IMR-90 (cell line): ENCODE data around the gene CLK3. TPM values are rescaled to one million over a fixed set of nuclear protein-coding genes. Genes with fewer than 3 reads are reported as not detected.

Experiments
- ATAC-seq: fragments of 200-7000 bp; cut with Tn5 transposase; 2 replicates; pipeline ENCODE4 v1.9.1; 2020; ENCODE audit warnings: low read depth, mild to moderate bottlenecking, moderate library complexity
- BruUV-seq: library from RNA; stranded (reverse); fragments of 400-500 nt; replicated peaks from 2 replicates; lab custom pipeline; 2021; lab: Mats Ljungman, UMichigan
- CTCF ChIA-PET: fragments of 300-600 bp; formaldehyde crosslinking; extraction: SDS; loops from one replicate; lab custom pipeline; 2021; ENCODE audit warnings: antibody characterized with exemption; lab: Yijun Ruan, JAX
- POLR2A ChIA-PET: fragments of 300-600 bp; sonication (Branson Sonifier 250); formaldehyde crosslinking; loops from one replicate; lab custom pipeline; 2022; ENCODE audit warnings: antibody characterized with exemption; ENCODE audit not compliant: unreplicated experiment; lab: Charles Lee
- DNase-seq: peaks from one replicate; pipeline ENCODE4 v3.0.0; 2013
- H2AFZ ChIP-seq: replicated peaks from 2 replicates; pipeline ENCODE3; 2013; ENCODE audit warnings: low read length, mild to moderate bottlenecking; ENCODE audit not compliant: poor library complexity
- H2AK5ac ChIP-seq: 2 replicates; pipeline ENCODE4 v1.6.1; 2013; ENCODE audit warnings: low read depth, low read length, inconsistent platforms
- H2AK9ac ChIP-seq: replicated peaks from 2 replicates; pipeline ENCODE3; 2013; ENCODE audit warnings: mild to moderate bottlenecking, low read depth, low read length, moderate library complexity; ENCODE audit not compliant: poor library complexity
- H2BK120ac ChIP-seq: 2 replicates; pipeline ENCODE4 v1.6.1; 2013; ENCODE audit warnings: low read depth, low read length, inconsistent platforms
- H2BK15ac ChIP-seq: 3 replicates; pipeline ENCODE4 v1.6.1; 2013; ENCODE audit warnings: low read depth, low read length, inconsistent platforms
- H2BK20ac ChIP-seq: 2 replicates; pipeline ENCODE4 v1.6.1; 2013; ENCODE audit warnings: low read depth, mild to moderate bottlenecking, inconsistent platforms, low read length, moderate library complexity
- H2BK5ac ChIP-seq: 2 replicates; pipeline ENCODE4 v1.6.1; 2013; ENCODE audit warnings: mild to moderate bottlenecking, low read depth, low read length, inconsistent platforms; ENCODE audit not compliant: poor library complexity, severe bottlenecking
- H3K14ac ChIP-seq: replicated peaks from 2 replicates; pipeline ENCODE4 v1.6.1; 2013; ENCODE audit warnings: low read depth, low read length, inconsistent platforms
- H3K18ac ChIP-seq: 2 replicates; pipeline ENCODE4 v1.6.1; 2013; ENCODE audit warnings: low read depth, low read length, control low read depth
- H3K23ac ChIP-seq: 2 replicates; pipeline ENCODE4 v1.6.1; 2013; ENCODE audit warnings: low read depth, low read length, inconsistent platforms
- H3K27ac ChIP-seq: 2 replicates; pipeline ENCODE4 v1.5.1; 2013; ENCODE audit warnings: mild to moderate bottlenecking, control low read depth, low read length; ENCODE audit not compliant: insufficient read depth
- H3K27me3 ChIP-seq: 2 replicates; pipeline ENCODE4 v1.6.1; 2013; ENCODE audit warnings: low read length; ENCODE audit not compliant: control insufficient read depth, insufficient read depth
- H3K36me3 ChIP-seq: 2 replicates; pipeline ENCODE4 v1.6.1; 2013; ENCODE audit warnings: low read length, mixed read lengths; ENCODE audit not compliant: control insufficient read depth, insufficient read depth
- H3K4ac ChIP-seq: 2 replicates; pipeline ENCODE4 v1.6.1; 2013; ENCODE audit warnings: low read depth, low read length, inconsistent platforms
- H3K4me1 ChIP-seq: 2 replicates; pipeline ENCODE4 v1.6.1; 2013; ENCODE audit warnings: low read length, mixed read lengths; ENCODE audit not compliant: control insufficient read depth, insufficient read depth
- H3K4me2 ChIP-seq: 2 replicates; pipeline ENCODE4 v1.6.1; 2013; ENCODE audit warnings: low read depth, mild to moderate bottlenecking, control low read depth, low read length, moderate library complexity
- H3K4me3 ChIP-seq: 2 replicates; pipeline ENCODE4 v1.5.1; 2013; ENCODE audit warnings: low read depth, mild to moderate bottlenecking, control low read depth, low read length, moderate library complexity; ENCODE audit not compliant: insufficient read depth
- H3K56ac ChIP-seq: 2 replicates; pipeline ENCODE4 v1.6.1; 2013; ENCODE audit warnings: low read length, inconsistent platforms; ENCODE audit not compliant: insufficient read depth; ENCODE audit errors: extremely low read depth
- H3K79me1 ChIP-seq, 2 experiments: 2 replicates each; pipeline ENCODE4 v1.6.1; 2013; ENCODE audit warnings: low read length in 2 of 2, inconsistent platforms in 1 of 2, low read depth in 1 of 2
- H3K9ac ChIP-seq: 2 replicates; pipeline ENCODE4 v1.6.1; 2013; ENCODE audit warnings: low read depth, low read length, control low read depth
- H3K9me1 ChIP-seq: 2 replicates; pipeline ENCODE4 v1.6.1; 2013; ENCODE audit warnings: low read length, inconsistent platforms; ENCODE audit not compliant: insufficient read depth
- H3K9me3 ChIP-seq: 2 replicates; pipeline ENCODE4 v1.6.1; 2013; ENCODE audit warnings: low read length; ENCODE audit not compliant: control insufficient read depth, insufficient read depth
- H4K20me1 ChIP-seq: 2 replicates; pipeline ENCODE4 v1.6.1; 2013; ENCODE audit warnings: low read length, inconsistent platforms; ENCODE audit not compliant: insufficient read depth
- H4K5ac ChIP-seq: 2 replicates; pipeline ENCODE4 v1.6.1; 2013; ENCODE audit warnings: mild to moderate bottlenecking, low read depth, low read length, control low read depth
- H4K8ac ChIP-seq, 2 experiments: 2 replicates each; pipeline ENCODE4 v1.6.1; 2013; ENCODE audit warnings: low read depth in 2 of 2, low read length in 2 of 2, control low read depth in 1 of 2, inconsistent platforms in 1 of 2
- H4K91ac ChIP-seq: 2 replicates; pipeline ENCODE4 v1.6.1; 2013; ENCODE audit warnings: low read depth, low read length, inconsistent platforms; ENCODE audit not compliant: insufficient read depth
- BHLHE40 ChIP-seq: fragments of 150-350 bp; IDR thresholded peaks from 2 replicates; pipeline ENCODE4 v1.6.1; 2016; ENCODE audit warnings: mild to moderate bottlenecking, low read depth, low read length
- CEBPB ChIP-seq: IDR thresholded peaks from 2 replicates; pipeline ENCODE4 v1.6.1; 2012; ENCODE audit warnings: low read depth, low read length, improper control_type of control experiment
- CHD1 ChIP-seq: IDR thresholded peaks from 2 replicates; pipeline ENCODE4 v1.6.1; 2012; ENCODE audit warnings: low read depth, low read length, improper control_type of control experiment
- CTCF ChIP-seq: conservative IDR thresholded peaks from 2 replicates; pipeline ENCODE4 v1.5.1; 2012; ENCODE audit warnings: mild to moderate bottlenecking, low read depth, low read length, improper control_type of control experiment
- ELK1 ChIP-seq: fragments of 150-350 bp; IDR thresholded peaks from 2 replicates; pipeline ENCODE4 v1.6.1; 2016; ENCODE audit warnings: low read depth, mild to moderate bottlenecking, low read length, moderate library complexity, borderline replicate concordance
- FOS ChIP-seq: fragments of 150-350 bp; IDR thresholded peaks from 2 replicates; pipeline ENCODE4 v1.6.1; 2016; ENCODE audit warnings: low read depth, low read length
- MAFK ChIP-seq: IDR thresholded peaks from 2 replicates; pipeline ENCODE4 v1.6.1; 2012; ENCODE audit warnings: low read depth, low read length, improper control_type of control experiment
- MAZ ChIP-seq: IDR thresholded peaks from 2 replicates; pipeline ENCODE4 v1.6.1; 2012; ENCODE audit warnings: low read depth, mild to moderate bottlenecking, low read length, improper control_type of control experiment, moderate library complexity, borderline replicate concordance
- MXI1 ChIP-seq: IDR thresholded peaks from 2 replicates; pipeline ENCODE4 v1.6.1; 2012; ENCODE audit warnings: low read depth, mild to moderate bottlenecking, low read length, moderate library complexity, borderline replicate concordance
- NFE2L2 ChIP-seq: fragments of 150-350 bp; IDR thresholded peaks from 2 replicates; pipeline ENCODE4 v1.6.1; 2016; ENCODE audit warnings: low read depth, mild to moderate bottlenecking, low read length
- POLR2A ChIP-seq: IDR thresholded peaks from 2 replicates; pipeline ENCODE4 v1.6.1; 2012; ENCODE audit warnings: mild to moderate bottlenecking, low read depth, low read length
- RAD21 ChIP-seq: IDR thresholded peaks from 2 replicates; pipeline ENCODE4 v1.6.1; 2012; ENCODE audit warnings: low read length, improper control_type of control experiment
- RCOR1 ChIP-seq: IDR thresholded peaks from 2 replicates; pipeline ENCODE4 v1.6.1; 2012; ENCODE audit warnings: mild to moderate bottlenecking, low read length, improper control_type of control experiment; ENCODE audit not compliant: insufficient replicate concordance
- RFX5 ChIP-seq: IDR thresholded peaks from 2 replicates; pipeline ENCODE4 v1.8.0; 2012; ENCODE audit warnings: low read depth, mild to moderate bottlenecking, low read length, moderate library complexity
- SMC3 ChIP-seq: fragments of 150-350 bp; IDR thresholded peaks from 2 replicates; pipeline ENCODE4 v1.6.1; 2016; ENCODE audit warnings: low read depth, mild to moderate bottlenecking, antibody characterized with exemption, low read length, moderate library complexity
- USF2 ChIP-seq: fragments of 150-350 bp; IDR thresholded peaks from 2 replicates; pipeline ENCODE4 v1.6.1; 2017; ENCODE audit warnings: mild to moderate bottlenecking, antibody characterized with exemption, low read length, low read depth
- WGBS, 2 experiments: methylation state at CpG; one replicate each; pipeline versions ENCODE4 v1.1.5 to v1.1.7; 2013; ENCODE audit warnings: missing lambda C conversion rate in 2 of 2; ENCODE audit not compliant: insufficient read length in 1 of 2; ENCODE audit errors: extremely low coverage in 2 of 2; 5-methylcytosine and 5-hydroxymethylcytosine counted together
- dilution Hi-C: fragments of 300-500 bp; cut with HindIII; formaldehyde crosslinking; loops from one replicate; pipeline ENCODE4 v1.14.3; 2018; ENCODE audit warnings: low sequenced_read_pairs; ENCODE audit not compliant: unreplicated experiment
- in situ Hi-C: fragments of 300-500 bp; cut with MboI; formaldehyde crosslinking; loops from 3 replicates; pipeline ENCODE4 v1.14.3; 2019; ENCODE audit warnings: low sequenced_read_pairs, inconsistent platforms, mixed read lengths
- intact Hi-C: fragments of 100-400 bp; cut with micrococcal nuclease; formaldehyde crosslinking; loops from 2 replicates; pipeline ENCODE4 v1.10.0; 2022
- polyA plus RNA-seq, 3 experiments: library from polyadenylated mRNA; depleted of rRNA; stranded (reverse); fragments of >200 nt; gene quantifications; 2 replicates each; pipeline ENCODE4 v1.2.3, GENCODE V29; 2012; ENCODE audit warnings: low replicate concordance in 1 of 3
- total RNA-seq: library from RNA; depleted of rRNA; stranded (reverse); fragments of >200 nt; gene quantifications from 2 replicates; pipeline ENCODE4 v1.2.3, GENCODE V29; 2012

The CLK3 gene
- total and polyA plus RNA-seq, 2 of the 4 experiments (the other 2 are of a cell fraction) = 84.7 to 117 TPM

GRCh38 chr15:74624020-74624602, 8.5 kb downstream of the CLK3 start:
- Histone ChIP-seq H3K14ac (no peak overlapping the region), H4K5ac (no peak overlapping the region), H3K36me3 (peaks cover 98% of the 10 kb centered on the region), H4K91ac (no peak overlapping the region), H4K8ac (no peak overlapping the region), H2BK120ac (no peak overlapping the region), H3K4me2 (no peak overlapping the region), H2BK15ac (no peak overlapping the region), H3K27ac (no peak overlapping the region), H2AFZ (no peak overlapping the region), H3K23ac (no peak overlapping the region), H2BK5ac (no peak overlapping the region), H3K9me1 (no peaks in the 10 kb centered on the region), H3K56ac (no peak overlapping the region), H3K27me3 (no peaks in the 10 kb centered on the region), H3K4ac (no peak overlapping the region), H2BK20ac (no peak overlapping the region), H3K79me1 (peaks cover 25 to 79% of the 10 kb centered on the region in 2 experiments), H2AK5ac (no peak overlapping the region), H2AK9ac (no peak overlapping the region), H3K4me3 (no peak overlapping the region), H4K20me1 (peaks cover 86% of the 10 kb centered on the region), H3K9me3 (no peaks in the 10 kb centered on the region), H3K4me1 (no peaks in the 10 kb centered on the region), H3K18ac (no peak overlapping the region), H3K9ac (no peak overlapping the region)
- intact Hi-C loops (no loop called here), dilution Hi-C loops (no loop called here), in situ Hi-C loops (loop anchor here (5.0 kb wide), 1 partner anchor 252 kb away; no protein-coding TSS in a partner anchor)
- POLR2A ChIA-PET = no interaction called here
- no TSS peak for BruUV-seq
- no CpG with 5 or more reads among the region's 7 CpGs for WGBS, 2 experiments
- CTCF ChIA-PET = no interaction called here
- ATAC-seq = no peak
- no peak for DNase-seq
- TF ChIP-seq FOS (no peak), CEBPB (no peak), NFE2L2 (no peak), ELK1 (no peak), MXI1 (no peak), MAZ (no peak), RAD21 (no peak), POLR2A (no peak), MAFK (no peak), BHLHE40 (no peak), CHD1 (no peak), RFX5 (no peak), RCOR1 (no peak), USF2 (no peak), CTCF (no peak), SMC3 (no peak)
